Skeletal muscle tissue (tissue), 4 donors: ENCODE data around the gene NIPSNAP3A. TPM values are rescaled to one million over a fixed set of nuclear protein-coding genes. Genes with fewer than 3 reads are reported as not detected.
"Not testable (repeated sequence)": the region's sequence is repeated elsewhere in the genome, so short reads cannot be mapped to it uniquely, and the experiment has no call there.

Experiments used
- H3K27ac ChIP-seq: one replicate; pipeline ENCODE4 v1.7.0; 2013; ENCODE audit warnings: mild to moderate bottlenecking, low read depth, low read length, inconsistent platforms
- H3K27me3 ChIP-seq, 3 donors: one replicate each; pipeline ENCODE4 v1.7.0; 2013; ENCODE audit warnings: low read length in 3 of 3; ENCODE audit not compliant: control insufficient read depth in 3 of 3, insufficient read depth in 3 of 3
- H3K36me3 ChIP-seq, 3 donors: one replicate each; pipeline ENCODE4 v1.7.0; 2013; ENCODE audit warnings: low read length in 3 of 3; ENCODE audit not compliant: control insufficient read depth in 3 of 3, insufficient read depth in 3 of 3
- H3K4me1 ChIP-seq, 3 donors: one replicate each; pipeline ENCODE4 v1.7.0; 2013; ENCODE audit warnings: low read length in 3 of 3, mild to moderate bottlenecking in 3 of 3; ENCODE audit not compliant: control insufficient read depth in 3 of 3, insufficient read depth in 3 of 3
- H3K4me3 ChIP-seq, 3 donors: one replicate each; pipeline ENCODE4 v1.7.0; 2013; ENCODE audit warnings: low read length in 3 of 3
- H3K9ac ChIP-seq, 3 donors: one replicate each; pipeline ENCODE4 v1.7.0; 2013; ENCODE audit warnings: low read length in 3 of 3, mild to moderate bottlenecking in 3 of 3, moderate library complexity in 2 of 3, low read depth in 1 of 3
- H3K9me3 ChIP-seq, 3 donors: one replicate each; pipeline ENCODE4 v1.7.0; 2013; ENCODE audit warnings: low read length in 3 of 3; ENCODE audit not compliant: control insufficient read depth in 3 of 3
- total RNA-seq: library from RNA; depleted of rRNA; stranded (reverse); fragments of >200 nt; gene quantifications from one replicate; pipeline ENCODE4 v1.2.3, GENCODE V29; 2014
- donor health status: Osteomylitis.

NIPSNAP3A gene
- total RNA-seq, 1 donor from 2014 or later = 45.4 TPM

DNA sequence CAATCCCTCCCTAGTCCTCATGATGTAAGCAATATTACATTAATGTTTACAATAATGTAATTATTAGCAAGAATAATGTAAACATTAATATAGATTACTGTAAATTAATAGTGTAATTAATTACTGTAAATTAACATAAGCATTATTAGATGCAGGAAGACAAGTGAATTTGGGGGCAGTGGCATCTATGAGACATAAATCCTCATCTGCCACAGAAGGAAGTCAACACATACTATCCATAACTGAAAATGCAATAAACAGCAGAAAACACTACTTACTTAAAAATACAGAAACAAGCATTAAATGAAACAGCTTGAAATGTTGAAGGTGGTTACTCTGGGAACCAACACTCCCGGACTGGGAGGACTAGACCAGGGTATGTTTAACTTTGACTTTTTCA is 685 bp upstream of the NIPSNAP3A start:
- no peaks in the 10 kb centered on the region for H3K9me3 ChIP-seq
- H3K9ac ChIP-seq = peak overlapping the region; percentile 83 to 95 (median 87)
- peak overlapping the region; percentile 92 for H3K27ac ChIP-seq
- H3K4me3 ChIP-seq = peak overlapping the region; percentile 84 to 94 (median 91)
- H3K36me3 ChIP-seq = peaks cover 0 to 5% (median 2%) of the 10 kb centered on the region in 3 donors
- H3K27me3 ChIP-seq = no peaks in the 10 kb centered on the region
- peaks cover 7 to 16% (median 7%) of the 10 kb centered on the region in 3 donors for H3K4me1 ChIP-seq

DNA sequence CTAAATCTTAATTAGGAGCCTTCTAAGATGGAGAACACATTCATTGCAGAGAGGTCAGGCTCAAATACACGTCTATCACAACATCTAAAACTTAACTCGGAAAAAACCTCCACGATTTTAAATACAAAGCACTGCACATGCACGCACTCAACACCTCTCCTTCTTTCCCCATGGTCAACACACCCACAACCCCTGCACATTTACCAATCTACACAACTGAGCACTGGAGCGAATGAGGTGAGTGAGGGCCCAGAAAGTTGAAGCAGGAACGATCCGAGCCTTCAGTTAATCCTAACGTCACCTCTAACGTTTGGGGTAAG is 278 bp upstream of the NIPSNAP3A start:
- no peaks in the 10 kb centered on the region for H3K9me3 ChIP-seq
- H3K27me3 ChIP-seq = no peaks in the 10 kb centered on the region
- H3K36me3 ChIP-seq = peaks cover 0 to 6% (median 5%) of the 10 kb centered on the region in 3 donors
- H3K4me3 ChIP-seq = peak overlapping the region; percentile 84 to 94 (median 91)
- H3K4me1 ChIP-seq = peaks cover 7 to 16% (median 7%) of the 10 kb centered on the region in 3 donors
- peak overlapping the region; percentile 92 for H3K27ac ChIP-seq
- H3K9ac ChIP-seq = peak overlapping the region; percentile 83 to 95 (median 87)

DNA sequence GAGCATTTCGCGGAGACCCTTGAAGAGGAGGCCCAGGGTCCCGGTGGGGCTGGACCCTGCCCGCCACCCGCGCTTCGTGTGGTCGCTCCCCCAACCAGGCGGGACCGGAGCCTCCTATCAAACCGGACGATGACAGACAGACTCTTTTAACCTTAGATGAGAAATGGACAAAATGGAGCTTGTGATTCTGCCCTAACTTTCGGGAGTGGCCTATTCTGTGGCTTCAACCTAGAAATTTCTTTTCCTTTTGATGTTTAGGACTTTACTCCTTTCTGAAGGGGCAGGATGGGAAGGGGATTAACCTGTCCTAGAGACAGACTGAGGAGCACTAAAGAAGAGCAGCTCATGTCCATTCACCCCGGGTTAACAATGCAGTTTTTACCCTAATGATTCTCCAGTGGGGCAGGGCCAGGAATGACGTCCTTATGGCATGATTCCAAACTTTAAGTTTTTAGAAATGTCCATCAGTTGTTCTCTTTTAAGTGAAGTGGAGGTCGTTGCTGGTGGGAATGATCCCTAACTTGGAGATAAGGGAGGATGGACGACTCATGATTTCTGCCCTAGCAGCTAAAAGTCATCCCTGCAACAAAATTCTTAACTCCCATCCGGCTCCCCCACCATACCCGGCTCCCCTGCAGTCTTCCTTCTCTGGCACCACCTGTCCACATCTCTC is 1.0 kb downstream of the NIPSNAP3A start:
- Histone ChIP-seq H3K36me3 (peaks cover 0 to 14% (median 12%) of the 10 kb centered on the region in 3 donors), H3K4me3 (peak overlapping the region; percentile 84 to 94 (median 91))

DNA sequence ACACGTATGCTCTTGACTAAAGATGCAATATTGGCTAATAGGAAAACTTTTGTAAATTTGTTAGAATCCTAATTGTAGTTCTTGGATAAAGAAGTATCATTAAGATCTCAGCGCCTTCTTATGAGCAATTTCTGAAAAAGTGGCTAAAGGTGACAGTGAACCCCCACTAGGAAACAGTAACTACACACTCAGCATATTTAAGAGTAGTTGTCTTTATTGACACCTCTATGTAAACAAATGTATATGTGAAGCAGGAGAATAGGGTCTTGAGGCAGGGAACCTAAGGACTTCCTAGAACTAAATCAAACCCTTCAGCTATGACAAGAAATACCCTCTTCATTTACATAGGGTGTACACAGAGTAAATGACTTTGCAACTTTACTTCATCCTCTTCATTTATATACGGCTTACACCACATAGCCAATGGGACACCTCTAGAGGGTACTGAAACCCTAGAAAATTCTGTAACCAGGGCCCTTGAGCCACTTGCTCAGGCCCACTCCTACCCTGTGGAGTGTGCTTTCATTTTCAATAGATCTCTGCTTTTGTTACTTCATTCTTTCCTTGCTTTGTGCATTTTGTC is 2.8 kb downstream of the NIPSNAP3A start:
- Histone ChIP-seq H3K36me3 (peaks cover 0 to 24% (median 22%) of the 10 kb centered on the region in 3 donors), H3K9me3 (no peaks in the 10 kb centered on the region), H3K4me3 (no peak overlapping the region), H3K4me1 (peaks cover 7 to 16% (median 7%) of the 10 kb centered on the region in 3 donors), H3K27ac (no peak overlapping the region), H3K27me3 (no peaks in the 10 kb centered on the region), H3K9ac (no peak overlapping the region)

More for the DNA sequence above, 1.0 kb downstream of the NIPSNAP3A start:
- no peaks in the 10 kb centered on the region for H3K9me3 ChIP-seq
- peak overlapping the region; percentile 83 to 95 (median 87) for H3K9ac ChIP-seq
- peaks cover 7 to 16% (median 7%) of the 10 kb centered on the region in 3 donors for H3K4me1 ChIP-seq
- peak overlapping the region; percentile 92 for H3K27ac ChIP-seq
- H3K27me3 ChIP-seq = no peaks in the 10 kb centered on the region

DNA sequence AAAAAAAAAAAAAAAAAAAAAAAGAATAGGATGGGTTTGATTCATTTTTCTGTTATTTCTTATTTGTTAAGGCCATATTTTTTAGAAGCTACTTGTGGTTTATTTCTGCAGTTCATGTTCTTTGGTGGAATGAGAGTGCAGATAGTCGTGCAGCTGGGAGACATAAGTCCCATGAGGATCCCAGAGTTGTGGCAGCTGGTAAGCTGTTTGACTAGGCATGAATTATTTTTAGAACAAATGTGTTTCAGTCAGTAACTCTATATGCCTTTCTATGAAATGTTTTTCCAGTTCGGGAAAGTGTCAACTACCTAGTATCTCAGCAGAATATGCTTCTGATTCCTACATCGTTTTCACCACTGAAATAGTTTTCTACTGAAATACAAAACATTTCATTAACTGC is 11.5 kb downstream of the NIPSNAP3A start:
- peaks cover 0 to 8% (median 5%) of the 10 kb centered on the region in 3 donors for H3K36me3 ChIP-seq
- H3K9ac ChIP-seq = peak overlapping the region; percentile 60 to 81 (median 79)
- H3K27ac ChIP-seq = peak overlapping the region; percentile 96
- H3K4me3 ChIP-seq = peak overlapping the region; percentile 64 to 76 (median 66)
- no peaks in the 10 kb centered on the region for H3K27me3 ChIP-seq
- H3K4me1 ChIP-seq = peaks cover 0 to 4% (median 0%) of the 10 kb centered on the region in 3 donors
- H3K9me3 ChIP-seq = no peaks in the 10 kb centered on the region

DNA sequence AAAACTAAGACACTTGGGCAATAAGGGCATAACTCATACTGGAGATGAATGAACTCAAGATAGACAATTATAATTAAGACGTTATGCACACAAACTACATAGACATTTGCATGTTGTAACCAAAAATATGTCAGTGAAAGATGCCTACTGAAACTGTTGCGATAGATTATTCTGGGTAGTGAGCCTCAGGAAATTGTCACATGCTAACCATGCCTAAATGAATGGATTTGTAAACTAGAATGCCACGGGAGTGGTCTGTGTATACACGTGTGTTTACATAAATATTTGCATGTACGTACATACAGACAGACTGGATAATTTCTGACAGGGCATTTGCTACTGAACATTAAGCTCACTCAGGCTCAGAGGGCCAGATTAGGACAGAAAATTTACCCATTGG is 17.7 kb downstream of the NIPSNAP3A start:
- H3K9ac ChIP-seq = peak overlapping the region in 2 of 3 donors; percentile 8 to 94
- peaks cover 4 to 9% (median 6%) of the 10 kb centered on the region in 3 donors for H3K4me1 ChIP-seq
- H3K4me3 ChIP-seq = peak overlapping the region; percentile 23 to 96 (median 25)
- H3K36me3 ChIP-seq = no peaks in the 10 kb centered on the region
- H3K9me3 ChIP-seq = no peaks in the 10 kb centered on the region
- peak overlapping the region; percentile 88 for H3K27ac ChIP-seq
- no peaks in the 10 kb centered on the region for H3K27me3 ChIP-seq

DNA sequence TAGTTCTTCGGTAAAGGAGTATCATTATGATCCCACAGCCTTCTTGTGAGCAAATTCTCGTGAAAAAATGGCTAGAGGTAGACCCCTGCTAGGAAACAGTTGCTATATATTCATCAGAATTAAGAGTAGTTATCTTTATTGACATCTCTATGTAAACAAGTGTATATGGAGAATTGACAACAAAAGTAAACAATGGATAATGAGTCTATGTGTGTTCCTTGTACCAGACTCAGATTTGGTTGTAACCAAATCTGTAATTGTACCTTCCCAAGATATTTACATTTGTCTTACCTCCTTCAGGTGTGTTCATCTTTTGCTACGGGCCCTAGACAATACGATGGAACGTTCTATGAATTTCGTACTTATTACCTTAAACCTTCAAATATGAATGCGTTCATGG is 18.5 kb downstream of the NIPSNAP3A start:
- no peak overlapping the region for H3K9ac ChIP-seq
- H3K9me3 ChIP-seq = no peaks in the 10 kb centered on the region
- H3K4me1 ChIP-seq = peaks cover 4 to 9% (median 6%) of the 10 kb centered on the region in 3 donors
- H3K27me3 ChIP-seq = no peaks in the 10 kb centered on the region
- H3K27ac ChIP-seq = no peak overlapping the region
- no peaks in the 10 kb centered on the region for H3K36me3 ChIP-seq
- H3K4me3 ChIP-seq = no peak overlapping the region

DNA sequence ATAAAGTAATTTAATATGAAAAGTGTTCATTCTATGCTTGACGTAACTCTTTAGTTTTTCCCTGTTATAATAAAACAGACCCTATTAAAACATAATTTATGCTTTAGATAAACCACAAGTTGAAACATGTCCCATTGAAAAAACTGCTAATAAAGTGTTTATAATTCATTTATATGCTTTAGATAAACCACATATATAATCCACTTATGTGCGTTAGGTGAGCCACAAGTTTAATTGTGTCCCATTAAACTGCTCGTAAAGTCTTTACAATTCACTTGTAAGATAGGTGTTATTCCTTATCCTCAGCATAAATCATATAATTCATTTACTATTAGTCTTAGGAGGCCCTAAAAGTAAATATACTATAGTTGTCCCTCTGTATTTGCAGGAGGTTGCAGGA is 20.0 kb downstream of the NIPSNAP3A start:
- H3K9me3 ChIP-seq = no peaks in the 10 kb centered on the region

DNA sequence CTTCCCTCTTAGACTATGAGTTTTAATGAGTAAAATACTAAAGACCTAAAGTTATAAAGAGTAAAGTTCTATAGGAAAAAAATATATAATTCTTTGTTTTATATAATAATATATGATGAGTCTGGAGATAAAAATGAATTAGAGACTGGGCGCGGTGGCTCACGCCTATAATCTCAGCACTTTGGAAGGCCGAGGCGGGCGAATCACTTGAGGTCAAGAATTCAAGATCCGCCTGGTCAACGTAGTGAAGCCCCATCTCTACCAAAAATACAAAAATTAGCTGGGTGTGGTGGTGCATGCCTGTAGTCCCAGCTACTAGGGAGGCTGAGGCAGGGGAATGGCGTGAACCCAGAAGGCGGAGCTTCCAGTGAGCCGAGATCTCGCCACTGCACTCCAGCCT is 21.5 kb downstream of the NIPSNAP3A start:
- H3K27me3 ChIP-seq, H3K9me3 ChIP-seq, H3K9ac ChIP-seq, H3K27ac ChIP-seq, H3K4me3 ChIP-seq, H3K36me3 ChIP-seq: not testable (repeated sequence)
- peaks cover 0 to 13% (median 6%) of the 10 kb centered on the region in 3 donors for H3K4me1 ChIP-seq

More for the DNA sequence above, 20.0 kb downstream of the NIPSNAP3A start:
- no peaks in the 10 kb centered on the region for H3K27me3 ChIP-seq
- peaks cover 4 to 9% (median 6%) of the 10 kb centered on the region in 3 donors for H3K4me1 ChIP-seq
- H3K9ac ChIP-seq = no peak overlapping the region
- H3K27ac ChIP-seq = no peak overlapping the region
- no peak overlapping the region for H3K4me3 ChIP-seq
- H3K36me3 ChIP-seq = no peaks in the 10 kb centered on the region

DNA sequence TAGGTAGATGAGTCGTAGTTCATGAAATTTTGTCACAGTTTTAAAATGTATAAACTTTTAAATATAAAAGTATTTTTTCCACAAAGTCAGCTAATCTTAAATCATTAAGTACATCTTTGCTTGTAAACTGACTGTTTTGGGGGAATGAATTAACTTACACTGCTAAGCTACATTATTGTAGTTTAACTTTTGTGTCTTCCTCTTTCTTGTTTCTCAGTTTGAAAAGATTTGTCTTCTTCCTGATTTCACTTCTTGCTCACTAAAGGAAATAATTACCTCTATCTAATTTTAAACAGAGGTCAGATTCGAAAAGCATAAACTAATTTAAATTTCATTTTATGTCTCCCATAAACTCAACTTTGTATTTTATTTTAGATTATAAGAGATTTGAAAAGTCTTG is 22.2 kb downstream of the NIPSNAP3A start:
- H3K4me1 ChIP-seq = peaks cover 0 to 11% (median 6%) of the 10 kb centered on the region in 3 donors
- H3K27me3 ChIP-seq = no peaks in the 10 kb centered on the region
- no peaks in the 10 kb centered on the region for H3K36me3 ChIP-seq
- H3K9me3 ChIP-seq = no peaks in the 10 kb centered on the region
- H3K27ac ChIP-seq = no peak overlapping the region
- H3K9ac ChIP-seq = no peak overlapping the region
- no peak overlapping the region for H3K4me3 ChIP-seq
